Gastroesophageal sphincter (tissue), 3 donors: ENCODE measurements around the gene ZMIZ1.

Experiments
- CTCF ChIP-seq, 4 experiments: fragments of 200-600 bp in 2 of 4; fragments of 450-650 bp in 2 of 4; sonication (generic) in 1 of 4; IDR thresholded peaks; one replicate each; pipeline ENCODE4 v1.5.1; 2017 to 2019; ENCODE audit warnings: antibody characterized with exemption in 4 of 4, mild to moderate bottlenecking in 2 of 4, moderate library complexity in 2 of 4
- EP300 ChIP-seq: sonication (generic); formaldehyde crosslinking; IDR thresholded peaks from one replicate; pipeline ENCODE4 v1.6.1; 2017; ENCODE audit warnings: antibody characterized with exemption, mild to moderate bottlenecking
- POLR2AphosphoS5 ChIP-seq: sonication (generic); formaldehyde crosslinking; IDR thresholded peaks from one replicate; pipeline ENCODE4 v1.6.1; 2017; ENCODE audit warnings: antibody characterized with exemption

DNA sequence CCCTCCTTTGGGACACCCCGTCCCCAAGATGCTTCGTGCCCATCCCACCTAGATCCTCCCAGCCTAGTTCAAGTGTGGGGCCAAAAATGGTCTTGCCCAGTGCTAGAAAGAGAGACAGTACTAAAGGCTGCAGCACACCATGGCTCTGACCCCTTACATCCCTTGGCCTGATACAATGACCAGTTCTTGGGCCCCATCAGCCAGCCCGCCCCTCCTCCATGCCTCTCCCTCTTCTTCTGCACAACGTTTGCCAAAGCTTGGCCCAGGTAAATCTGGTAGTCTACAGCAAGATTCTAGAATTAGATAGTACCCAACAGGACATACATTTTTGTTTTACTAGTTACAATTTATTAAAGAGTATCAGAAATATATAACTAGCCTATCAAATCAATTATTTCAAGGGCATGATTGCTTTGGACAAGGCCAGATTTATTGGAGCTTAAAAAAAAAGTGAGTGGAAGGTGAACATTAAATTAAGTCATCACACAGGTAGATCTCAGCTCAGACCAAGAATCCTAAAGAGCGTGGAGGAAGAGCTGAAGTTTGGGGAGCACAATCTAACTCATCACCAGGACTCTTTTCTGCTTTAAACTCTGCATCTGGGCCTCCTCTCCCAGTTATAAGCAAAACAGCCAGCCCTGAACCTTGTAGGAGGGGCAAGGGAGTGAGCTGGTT is 69.8 kb downstream of the ZMIZ1 start:
- TF ChIP-seq CTCF (IDR thresholded peaks at IDR 0.05) (no peak), POLR2AphosphoS5 (no peak), EP300 (no peak)
